CD4-positive, CD25-positive, alpha-beta regulatory T cell (primary cell): ENCODE measurements around the gene CEP20. TPM values are rescaled to one million over a fixed set of nuclear protein-coding genes. Genes with fewer than 3 reads are reported as not detected.
"Not testable (repeated sequence)": the region's sequence is repeated elsewhere in the genome, so short reads cannot be mapped to it uniquely, and the experiment has no call there.

Experiments used
- ATAC-seq, 2 donors: fragments of 150-1000 bp; cut with Tn5 transposase; one replicate each; pipeline ENCODE4 v1.10.0; 2021; ENCODE audit warnings: low read depth in 2 of 2, moderate number of reproducible peaks in 2 of 2, moderate library complexity in 1 of 2
- DNase-seq, 3 donors: peaks; one replicate each; pipeline versions ENCODE4 v3.0.0 to v3.0.0-alpha.2; 2012 to 2022; ENCODE audit warnings: mixed read lengths in 1 of 3
- H3K27ac ChIP-seq: one replicate; pipeline ENCODE4 v1.7.0; 2013; ENCODE audit warnings: mild to moderate bottlenecking, low read length; ENCODE audit not compliant: insufficient read depth, poor library complexity, severe bottlenecking
- H3K27me3 ChIP-seq: one replicate; pipeline ENCODE4 v1.7.0; 2013; ENCODE audit warnings: low read length; ENCODE audit not compliant: control insufficient read depth, insufficient read depth
- H3K36me3 ChIP-seq: one replicate; pipeline ENCODE4 v1.7.0; 2013; ENCODE audit warnings: mild to moderate bottlenecking, low read length, moderate library complexity; ENCODE audit not compliant: control insufficient read depth, insufficient read depth
- H3K4me1 ChIP-seq: 2 replicates; pipeline ENCODE4 v1.7.0; 2013; ENCODE audit warnings: mild to moderate bottlenecking, low read length; ENCODE audit not compliant: insufficient read depth, control insufficient read depth, poor library complexity, severe bottlenecking
- H3K4me3 ChIP-seq: one replicate; pipeline ENCODE4 v1.7.0; 2013; ENCODE audit warnings: low read depth, mild to moderate bottlenecking, low read length, moderate library complexity
- H3K9me3 ChIP-seq, 2 experiments: 1 replicate in 1 of 2; 2 replicates in 1 of 2; pipeline ENCODE4 v1.7.0; 2013; ENCODE audit warnings: low read length in 2 of 2, mild to moderate bottlenecking in 1 of 2, moderate library complexity in 1 of 2; ENCODE audit not compliant: control insufficient read depth in 2 of 2
- H3K27ac Mint-ChIP-seq, 3 donors: one replicate each; pipeline ENCODE4 v1.8.0; 2020 to 2022; ENCODE audit warnings: mild to moderate bottlenecking in 3 of 3, mixed read lengths in 3 of 3, moderate library complexity in 2 of 3
- H3K27me3 Mint-ChIP-seq: one replicate; pipeline ENCODE4 v1.8.0; 2022; ENCODE audit warnings: mild to moderate bottlenecking, mixed read lengths
- H3K36me3 Mint-ChIP-seq: one replicate; pipeline ENCODE4 v1.8.0; 2020; ENCODE audit warnings: mixed read lengths
- H3K4me1 Mint-ChIP-seq, 4 donors: one replicate each; pipeline ENCODE4 v1.8.0; 2020 to 2022; ENCODE audit warnings: mixed read lengths in 4 of 4, mild to moderate bottlenecking in 1 of 4
- H3K4me3 Mint-ChIP-seq, 4 donors: one replicate each; pipeline ENCODE4 v1.8.0; 2020 to 2022; ENCODE audit warnings: mild to moderate bottlenecking in 4 of 4, mixed read lengths in 4 of 4, moderate library complexity in 3 of 4
- H3K9me3 Mint-ChIP-seq, 7 donors: one replicate each; pipeline ENCODE4 v1.8.0; 2020 to 2022; ENCODE audit warnings: mixed read lengths in 7 of 7, mild to moderate bottlenecking in 3 of 7, moderate library complexity in 2 of 7
- polyA plus RNA-seq, 4 donors: library from polyadenylated mRNA; unstranded; fragments of 300-500 nt; fragmentation: Illumina TruSeq; gene quantifications; one replicate each; pipeline ENCODE4 v1.2.3, GENCODE V29; 2021
- total RNA-seq: library from RNA; stranded (reverse); gene quantifications from one replicate; pipeline ENCODE4 v1.2.3, GENCODE V29; 2022

The CEP20 gene
- total and polyA plus RNA-seq, 5 donors from 2014 or later: 14.8 to 33.5 (median 31.3) TPM

DNA sequence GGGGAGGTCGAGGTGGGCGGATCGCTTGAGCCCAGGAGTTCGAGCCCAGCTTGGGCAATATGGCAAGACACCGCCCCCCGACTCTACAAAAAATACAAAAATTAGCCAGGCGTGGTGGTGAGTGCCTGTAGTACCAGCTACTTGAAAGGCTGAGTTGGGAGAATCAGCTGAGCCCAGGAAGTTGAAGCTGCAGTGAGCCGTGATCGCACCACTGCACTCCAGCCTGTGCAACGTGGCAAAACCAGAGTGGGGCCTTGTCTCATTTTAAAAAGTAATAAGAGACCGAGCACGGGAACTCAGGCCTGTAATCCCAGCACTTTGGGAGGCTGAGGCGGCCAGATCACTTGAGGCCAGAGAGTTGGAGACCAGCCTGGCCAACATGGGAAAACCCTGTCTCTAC, 36.6 kb upstream of the CEP20 start:
- Histone ChIP-seq H3K36me3 (no peaks in the 10 kb centered on the region), H3K4me1 (no peaks in the 10 kb centered on the region), H3K4me3 (no peak overlapping the region), H3K9me3 (no peaks in the 10 kb centered on the region), H3K27me3 (no peaks in the 10 kb centered on the region), H3K27ac (no peak overlapping the region)
- ATAC-seq: no peak
- no peak for DNase-seq
- no peaks in the 10 kb centered on the region for H3K9me3 Mint-ChIP-seq
- no peaks in the 10 kb centered on the region for H3K36me3 Mint-ChIP-seq
- H3K4me1 Mint-ChIP-seq: no peaks in the 10 kb centered on the region
- peaks cover 6% of the 10 kb centered on the region for H3K27me3 Mint-ChIP-seq
- no peak overlapping the region for H3K4me3 Mint-ChIP-seq
- no peak overlapping the region for H3K27ac Mint-ChIP-seq

GRCh38 chr16:15919331-15919730, 30.9 kb upstream of the CEP20 start:
- Mint-ChIP-seq H3K4me1 (peaks cover 0 to 3% (median 0%) of the 10 kb centered on the region in 4 donors), H3K9me3 (peaks cover 0 to 4% (median 0%) of the 10 kb centered on the region in 7 donors), H3K27me3 (peaks cover 11% of the 10 kb centered on the region), H3K4me3 (no peak overlapping the region), H3K36me3 (no peaks in the 10 kb centered on the region), H3K27ac (no peak overlapping the region)
- Histone ChIP-seq H3K27me3 (no peaks in the 10 kb centered on the region), H3K36me3 (no peaks in the 10 kb centered on the region), H3K9me3 (no peaks in the 10 kb centered on the region), H3K4me3 (no peak overlapping the region), H3K4me1 (no peaks in the 10 kb centered on the region), H3K27ac (no peak overlapping the region)
- DNase-seq: no peak
- no peak for ATAC-seq

DNA sequence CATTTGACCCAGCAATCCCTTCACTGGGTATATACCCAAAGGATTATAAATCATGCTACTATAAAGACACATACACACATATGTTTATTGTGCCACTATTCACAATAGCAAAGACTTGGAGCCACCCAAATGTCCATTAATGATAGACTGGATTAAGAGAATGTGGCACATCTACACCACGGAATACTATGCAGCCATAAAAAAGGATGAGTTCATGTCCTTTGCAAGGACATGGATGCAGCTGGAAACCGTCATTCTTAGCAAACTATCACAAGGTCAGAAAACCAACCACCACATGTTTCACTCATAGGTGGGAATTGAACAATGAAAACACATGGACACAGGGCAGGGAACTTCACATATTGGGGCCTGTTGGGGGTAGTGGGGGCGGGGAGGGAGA, 29.9 kb upstream of the CEP20 start:
- Mint-ChIP-seq H3K27ac (peak overlapping the region in 2 of 3 donors; percentile 33 to 62), H3K27me3 (peaks cover 11% of the 10 kb centered on the region)
- H3K9me3 Mint-ChIP-seq, H3K4me3 Mint-ChIP-seq, H3K36me3 ChIP-seq, DNase-seq, H3K4me1 Mint-ChIP-seq, H3K27ac ChIP-seq, H3K36me3 Mint-ChIP-seq, H3K9me3 ChIP-seq, H3K4me1 ChIP-seq, H3K27me3 ChIP-seq, ATAC-seq, H3K4me3 ChIP-seq: not testable (repeated sequence)

- ATAC-seq (no peak), DNase-seq (no peak)
- Histone ChIP-seq H3K36me3 (no peaks in the 10 kb centered on the region), H3K27me3 (no peaks in the 10 kb centered on the region), H3K4me3 (no peak overlapping the region), H3K4me1 (peaks cover 11% of the 10 kb centered on the region), H3K9me3 (no peaks in the 10 kb centered on the region), H3K27ac (no peak overlapping the region)
- Mint-ChIP-seq H3K9me3 (peaks cover 0 to 4% (median 0%) of the 10 kb centered on the region in 7 donors), H3K27ac (no peak overlapping the region), H3K36me3 (no peaks in the 10 kb centered on the region), H3K27me3 (peaks cover 14% of the 10 kb centered on the region), H3K4me3 (no peak overlapping the region), H3K4me1 (peaks cover 8 to 16% (median 11%) of the 10 kb centered on the region in 4 donors)
These were observed 27.9 kb upstream of the CEP20 start for GRCh38 chr16:15916323-15916722.

GRCh38 chr16:15915555-15916081, 27.2 kb upstream of the CEP20 start:
- peaks cover 8 to 21% (median 14%) of the 10 kb centered on the region in 4 donors for H3K4me1 Mint-ChIP-seq
- peaks cover 0 to 5% (median 0%) of the 10 kb centered on the region in 7 donors for H3K9me3 Mint-ChIP-seq
- Histone ChIP-seq H3K36me3 (no peaks in the 10 kb centered on the region), H3K4me1 (peaks cover 11% of the 10 kb centered on the region), H3K27me3 (no peaks in the 10 kb centered on the region), H3K27ac (no peak overlapping the region), H3K4me3 (no peak overlapping the region), H3K9me3 (no peaks in the 10 kb centered on the region)
- ATAC-seq: no peak
- H3K36me3 Mint-ChIP-seq: no peaks in the 10 kb centered on the region
- no peak overlapping the region for H3K4me3 Mint-ChIP-seq
- H3K27ac Mint-ChIP-seq: no peak overlapping the region
- H3K27me3 Mint-ChIP-seq: peaks cover 14% of the 10 kb centered on the region
- DNase-seq: no peak

DNA sequence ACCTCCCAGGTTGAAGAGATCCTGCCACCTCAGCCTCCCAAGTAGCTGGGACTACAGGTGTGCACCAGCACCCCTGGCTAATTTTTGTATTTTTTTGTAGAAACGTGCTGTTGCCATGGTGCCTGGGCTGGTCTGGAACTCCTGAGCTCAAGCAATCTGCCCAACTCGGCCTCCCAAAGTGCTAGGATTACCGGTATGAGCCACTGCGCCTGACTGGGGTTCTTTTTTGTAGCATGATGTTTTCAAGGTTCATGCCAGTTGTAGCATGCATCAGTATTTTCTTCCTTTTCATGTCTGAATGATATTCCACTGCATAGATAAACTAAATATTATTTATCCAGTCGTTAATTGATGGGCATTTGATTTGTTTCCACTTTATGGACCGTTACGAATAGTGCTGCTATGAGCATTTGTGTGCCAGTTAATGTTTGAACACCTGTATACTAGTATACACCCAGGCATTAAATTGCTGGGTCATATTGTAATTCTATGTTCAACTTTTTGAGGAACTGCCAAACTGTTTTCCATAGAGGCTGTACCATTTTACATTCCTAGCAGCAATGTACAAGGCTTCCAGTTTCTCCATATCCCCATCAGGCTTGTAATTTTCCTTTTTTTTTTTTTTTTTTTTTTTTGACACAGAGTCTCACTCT, 24.8 kb upstream of the CEP20 start:
- H3K27me3 ChIP-seq: no peaks in the 10 kb centered on the region
- H3K36me3 ChIP-seq: no peaks in the 10 kb centered on the region
- peaks cover 10% of the 10 kb centered on the region for H3K27me3 Mint-ChIP-seq
- no peaks in the 10 kb centered on the region for H3K36me3 Mint-ChIP-seq
- peaks cover 11% of the 10 kb centered on the region for H3K4me1 ChIP-seq
- peaks cover 0 to 5% (median 0%) of the 10 kb centered on the region in 7 donors for H3K9me3 Mint-ChIP-seq
- peak overlapping the region; percentile 74 to 84 (median 82) for H3K27ac Mint-ChIP-seq
- ATAC-seq (no peak), DNase-seq (no peak)
- no peaks in the 10 kb centered on the region for H3K9me3 ChIP-seq
- H3K4me1 Mint-ChIP-seq: peaks cover 8 to 21% (median 14%) of the 10 kb centered on the region in 4 donors
- H3K4me3 ChIP-seq: no peak overlapping the region
- H3K4me3 Mint-ChIP-seq: peak overlapping the region in 3 of 4 donors; percentile 66 to 80 (median 76)
- no peak overlapping the region for H3K27ac ChIP-seq

- Histone ChIP-seq H3K4me1 (peaks cover 11% of the 10 kb centered on the region), H3K9me3 (no peaks in the 10 kb centered on the region), H3K4me3 (no peak overlapping the region), H3K27ac (no peak overlapping the region), H3K36me3 (no peaks in the 10 kb centered on the region), H3K27me3 (no peaks in the 10 kb centered on the region)
- Mint-ChIP-seq H3K36me3 (no peaks in the 10 kb centered on the region), H3K27me3 (peaks cover 11% of the 10 kb centered on the region), H3K4me1 (peaks cover 8 to 21% (median 14%) of the 10 kb centered on the region in 4 donors), H3K9me3 (peaks cover 0 to 6% (median 1%) of the 10 kb centered on the region in 7 donors), H3K4me3 (peak overlapping the region in 2 of 4 donors; percentile 5 to 63), H3K27ac (peak overlapping the region; percentile 6 to 40 (median 27))
- DNase-seq: no peak
- ATAC-seq: no peak
These were observed 22.8 kb upstream of the CEP20 start for GRCh38 chr16:15911198-15911597.
